ENCODE data around the gene CHCHD2. TPM values are rescaled to one million over a fixed set of nuclear protein-coding genes. Genes with fewer than 3 reads are reported as not detected.
"Not testable (repeated sequence)": the region's sequence is repeated elsewhere in the genome, so short reads cannot be mapped to it uniquely, and the experiment has no call there.

Gene CHCHD2, protein sequence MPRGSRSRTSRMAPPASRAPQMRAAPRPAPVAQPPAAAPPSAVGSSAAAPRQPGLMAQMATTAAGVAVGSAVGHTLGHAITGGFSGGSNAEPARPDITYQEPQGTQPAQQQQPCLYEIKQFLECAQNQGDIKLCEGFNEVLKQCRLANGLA
- 754 and 796 TPM in 2 replicates for total RNA-seq (2014; rRNA removed; shearing (Covaris generic))
- polyA plus RNA-seq (2015; cell fraction: cytosol; rRNA removed) = 688 and 856 TPM in 2 replicates
- polyA plus RNA-seq (2015; cell fraction: nucleus; rRNA removed) = 109 and 131 TPM in 2 replicates

- peak; percentile 100 for DNase-seq (ENCODE audit: low read depth, low spot score)
- in situ Hi-C loops (cut with HindIII; ENCODE audit: low pct_unique_long_range_greater_than_20kb, low sequenced_read_pairs) = no loop called here
Observed at GRCh38 chr7:56106108-56107073, at the start of gene CHCHD2. TSS of gene CHCHD2 (minus strand) at chr7:56106476. CDS start at chr7:56106413, 63 bp downstream.

DNA sequence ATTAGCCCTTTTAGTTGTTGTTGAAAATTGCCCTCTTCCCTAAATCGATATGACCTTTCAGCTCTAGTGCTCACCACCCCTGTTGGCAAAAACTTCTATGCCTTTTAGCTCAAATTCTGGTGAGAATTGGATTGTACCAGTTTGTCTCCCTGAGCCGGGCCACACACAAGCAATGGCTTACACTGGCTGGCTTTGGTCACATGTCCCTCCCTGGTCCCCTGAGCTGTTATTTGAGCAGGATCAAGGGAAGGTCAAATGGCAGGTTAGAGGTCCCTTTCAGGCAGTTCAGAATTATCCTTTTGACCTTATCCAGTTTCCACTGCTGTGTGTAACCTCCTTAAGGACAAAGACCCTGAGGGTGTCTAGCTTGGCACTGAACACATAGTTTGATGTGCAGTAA, 24.8 kb upstream of the CHCHD2 start:
- DNase-seq (ENCODE audit: low read depth, low spot score); in situ Hi-C loops (cut with HindIII; ENCODE audit: low pct_unique_long_range_greater_than_20kb, low sequenced_read_pairs): not testable (repeated sequence)

GRCh38 chr7:56127241-56127975, 21.1 kb upstream of the CHCHD2 start:
- in situ Hi-C loops (cut with HindIII; ENCODE audit: low pct_unique_long_range_greater_than_20kb, low sequenced_read_pairs) = no loop called here
- DNase-seq (ENCODE audit: low read depth, low spot score) = no peak

GRCh38 chr7:56125831-56126230, 19.6 kb upstream of the CHCHD2 start:
- DNase-seq (ENCODE audit: low read depth, low spot score) = no peak
- in situ Hi-C loops (cut with HindIII; ENCODE audit: low pct_unique_long_range_greater_than_20kb, low sequenced_read_pairs) = no loop called here

- DNase-seq (ENCODE audit: low read depth, low spot score) = no peak
- in situ Hi-C loops (cut with HindIII; ENCODE audit: low pct_unique_long_range_greater_than_20kb, low sequenced_read_pairs) = no loop called here
Observed at GRCh38 chr7:56124981-56125380, 18.7 kb upstream of the CHCHD2 start.

DNA sequence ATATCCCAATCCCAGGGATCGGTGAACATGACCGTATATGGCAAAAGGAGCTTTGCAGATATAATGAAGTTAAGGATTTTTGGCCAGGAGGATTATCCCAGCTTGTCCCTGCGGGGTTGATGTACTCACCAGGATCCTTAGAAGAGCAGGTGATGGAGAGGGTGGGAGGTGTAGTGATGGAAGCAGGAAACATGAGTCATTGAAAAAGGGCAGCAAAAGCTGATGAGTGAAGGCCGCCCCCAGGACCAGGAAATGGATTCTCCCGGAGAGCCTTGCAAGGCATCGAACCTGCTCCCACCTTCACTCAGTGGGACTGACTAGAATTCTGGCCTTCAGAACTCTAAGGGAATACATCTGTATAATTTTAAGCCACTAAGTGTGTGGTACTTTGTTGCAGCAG, 15.2 kb upstream of the CHCHD2 start:
- no peak for DNase-seq (ENCODE audit: low read depth, low spot score)
- in situ Hi-C loops (cut with HindIII; ENCODE audit: low pct_unique_long_range_greater_than_20kb, low sequenced_read_pairs) = no loop called here

DNA sequence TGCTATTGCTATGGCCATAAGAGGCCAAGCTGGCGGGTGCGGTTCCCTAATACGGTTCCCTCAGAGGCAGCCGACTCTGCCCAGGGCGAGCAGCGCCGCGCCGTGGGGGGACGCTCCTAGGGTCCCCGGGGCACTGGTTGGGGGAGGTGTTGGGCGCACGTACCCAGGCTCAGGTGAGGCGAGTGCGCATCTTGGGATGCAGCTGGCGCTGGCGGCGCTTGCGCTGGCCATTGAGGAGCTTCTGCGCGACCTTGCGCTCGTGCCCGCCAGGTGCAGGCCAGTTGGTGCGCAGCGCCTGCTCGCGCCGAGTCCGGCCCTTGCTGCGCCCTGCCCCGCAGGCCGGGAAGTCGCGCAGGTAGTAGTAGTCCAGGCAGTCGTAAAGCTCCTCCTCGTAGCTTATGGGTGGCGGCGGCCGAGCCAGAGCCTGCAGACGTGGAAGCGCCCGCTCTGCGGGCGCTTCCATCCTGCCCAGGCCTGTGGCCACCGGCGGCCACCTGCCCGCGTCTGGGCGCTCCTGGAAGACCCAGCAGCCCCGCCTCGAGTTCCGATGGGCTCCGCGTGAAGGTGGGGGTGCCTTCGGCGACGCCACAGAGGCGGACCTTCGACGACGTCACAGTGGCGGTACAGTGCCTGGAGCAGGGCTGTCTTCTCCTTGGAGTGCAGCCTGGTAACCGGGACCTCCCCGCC, 9.7 kb upstream of the CHCHD2 start, which contains the start of gene NUPR2:
Gene NUPR2 (minus strand): TSS at position 566 of the 687 bp plus-strand sequence. CDS start 103 bp downstream, at position 463.
- no peak for DNase-seq (ENCODE audit: low read depth, low spot score)
- in situ Hi-C loops (cut with HindIII; ENCODE audit: low pct_unique_long_range_greater_than_20kb, low sequenced_read_pairs) = no loop called here

GRCh38 chr7:56112244-56112643, 6.0 kb upstream of the CHCHD2 start:
- in situ Hi-C loops (cut with HindIII; ENCODE audit: low pct_unique_long_range_greater_than_20kb, low sequenced_read_pairs) = not testable (repeated sequence)

DNA sequence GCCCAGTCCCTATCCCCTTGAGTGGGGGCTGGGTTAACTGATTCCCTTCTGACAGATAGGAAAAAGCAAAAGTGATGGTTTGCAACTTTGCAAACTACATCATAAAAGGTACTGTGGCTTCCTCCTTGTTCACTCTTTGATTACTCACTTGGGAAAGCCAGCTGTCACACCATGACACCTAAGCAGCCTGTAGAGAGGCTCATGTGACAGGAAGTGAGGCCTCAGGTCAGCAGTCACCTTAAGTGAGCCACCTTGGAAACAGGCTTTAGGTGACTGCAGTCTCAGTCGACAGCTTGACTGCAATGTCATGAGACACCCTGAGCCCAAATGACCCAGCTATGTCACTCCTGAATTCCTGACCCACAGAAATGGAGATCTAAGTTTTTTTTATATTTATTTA, 4.3 kb upstream of the CHCHD2 start:
- in situ Hi-C loops (cut with HindIII; ENCODE audit: low pct_unique_long_range_greater_than_20kb, low sequenced_read_pairs) = no loop called here
- no peak for DNase-seq (ENCODE audit: low read depth, low spot score)

More at GRCh38 chr7:56112244-56112643, 6.0 kb upstream of the CHCHD2 start:
- not testable (repeated sequence) for DNase-seq (ENCODE audit: low read depth, low spot score)

DNA sequence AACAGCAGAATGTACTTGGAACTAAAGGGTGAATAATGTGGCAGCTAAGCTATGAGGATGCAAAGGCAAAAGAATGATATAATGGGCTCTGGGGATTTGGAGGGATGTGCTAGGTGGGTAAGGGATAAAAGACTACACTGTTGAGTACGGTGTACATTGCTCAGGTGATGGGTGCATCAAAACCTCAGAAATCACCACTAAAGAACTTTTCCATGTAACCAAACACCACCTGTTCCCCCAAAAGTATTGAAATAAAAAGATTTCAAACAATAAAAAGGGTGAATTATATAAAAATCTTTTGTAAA, 1.6 kb upstream of the CHCHD2 start:
- DNase-seq (ENCODE audit: low read depth, low spot score) = no peak
- in situ Hi-C loops (cut with HindIII; ENCODE audit: low pct_unique_long_range_greater_than_20kb, low sequenced_read_pairs) = no loop called here

DNA sequence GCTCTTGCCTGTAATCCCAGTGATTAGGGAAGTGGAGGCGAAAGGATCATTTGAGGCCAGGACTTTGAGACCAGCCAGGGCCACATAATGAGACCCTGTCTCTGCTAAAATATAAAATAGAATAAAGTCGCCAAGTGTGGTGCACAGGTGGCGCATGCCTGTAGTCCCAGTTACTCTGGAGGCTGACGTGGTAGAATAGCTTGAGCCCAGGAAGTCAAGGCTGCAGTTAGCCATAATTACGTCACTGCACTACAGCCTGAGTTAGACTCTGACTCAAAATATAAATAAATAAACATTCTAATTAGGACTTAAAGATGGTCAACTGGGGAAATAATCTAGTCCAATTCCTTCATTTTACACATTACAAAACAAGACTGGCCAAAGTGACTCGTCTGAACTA, 768 bp downstream of the CHCHD2 start:
- peak; percentile 70 for DNase-seq (ENCODE audit: low read depth, low spot score)
- in situ Hi-C loops (cut with HindIII; ENCODE audit: low pct_unique_long_range_greater_than_20kb, low sequenced_read_pairs) = no loop called here

GRCh38 chr7:56104138-56104537, 2.1 kb downstream of the CHCHD2 start:
- DNase-seq (ENCODE audit: low read depth, low spot score); in situ Hi-C loops (cut with HindIII; ENCODE audit: low pct_unique_long_range_greater_than_20kb, low sequenced_read_pairs): not testable (repeated sequence)

- no peak for DNase-seq (ENCODE audit: low read depth, low spot score)
- in situ Hi-C loops (cut with HindIII; ENCODE audit: low pct_unique_long_range_greater_than_20kb, low sequenced_read_pairs) = no loop called here
Observed at GRCh38 chr7:56099653-56100052, 6.6 kb downstream of the CHCHD2 start.

GRCh38 chr7:56098187-56099008, 7.9 kb downstream of the CHCHD2 start:
- in situ Hi-C loops (cut with HindIII; ENCODE audit: low pct_unique_long_range_greater_than_20kb, low sequenced_read_pairs); DNase-seq (ENCODE audit: low read depth, low spot score): not testable (repeated sequence)

- no peak for DNase-seq (ENCODE audit: low read depth, low spot score)
- in situ Hi-C loops (cut with HindIII; ENCODE audit: low pct_unique_long_range_greater_than_20kb, low sequenced_read_pairs) = no loop called here
Observed at GRCh38 chr7:56097700-56098099, 8.6 kb downstream of the CHCHD2 start.

GRCh38 chr7:56092789-56093531, 13.3 kb downstream of the CHCHD2 start, which contains the start of gene PHKG1:
TSS of gene PHKG1 (minus strand) at chr7:56092952. CDS start at chr7:56088941, 4,011 bp downstream.
- in situ Hi-C loops (cut with HindIII; ENCODE audit: low pct_unique_long_range_greater_than_20kb, low sequenced_read_pairs) = no loop called here
- DNase-seq (ENCODE audit: low read depth, low spot score) = peak; percentile 79

All from SK-MEL-5 (cell line).